HG03095 (cell line): ENCODE measurements around the gene APLF.

Experiments
- ATAC-seq: cut with Tn5 transposase; IDR thresholded peaks from one replicate; pipeline ENCODE4 v1.9.1; 2021; ENCODE audit warnings: moderate library complexity; ENCODE audit not compliant: unreplicated experiment

Gene APLF, protein sequence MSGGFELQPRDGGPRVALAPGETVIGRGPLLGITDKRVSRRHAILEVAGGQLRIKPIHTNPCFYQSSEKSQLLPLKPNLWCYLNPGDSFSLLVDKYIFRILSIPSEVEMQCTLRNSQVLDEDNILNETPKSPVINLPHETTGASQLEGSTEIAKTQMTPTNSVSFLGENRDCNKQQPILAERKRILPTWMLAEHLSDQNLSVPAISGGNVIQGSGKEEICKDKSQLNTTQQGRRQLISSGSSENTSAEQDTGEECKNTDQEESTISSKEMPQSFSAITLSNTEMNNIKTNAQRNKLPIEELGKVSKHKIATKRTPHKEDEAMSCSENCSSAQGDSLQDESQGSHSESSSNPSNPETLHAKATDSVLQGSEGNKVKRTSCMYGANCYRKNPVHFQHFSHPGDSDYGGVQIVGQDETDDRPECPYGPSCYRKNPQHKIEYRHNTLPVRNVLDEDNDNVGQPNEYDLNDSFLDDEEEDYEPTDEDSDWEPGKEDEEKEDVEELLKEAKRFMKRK

DNA sequence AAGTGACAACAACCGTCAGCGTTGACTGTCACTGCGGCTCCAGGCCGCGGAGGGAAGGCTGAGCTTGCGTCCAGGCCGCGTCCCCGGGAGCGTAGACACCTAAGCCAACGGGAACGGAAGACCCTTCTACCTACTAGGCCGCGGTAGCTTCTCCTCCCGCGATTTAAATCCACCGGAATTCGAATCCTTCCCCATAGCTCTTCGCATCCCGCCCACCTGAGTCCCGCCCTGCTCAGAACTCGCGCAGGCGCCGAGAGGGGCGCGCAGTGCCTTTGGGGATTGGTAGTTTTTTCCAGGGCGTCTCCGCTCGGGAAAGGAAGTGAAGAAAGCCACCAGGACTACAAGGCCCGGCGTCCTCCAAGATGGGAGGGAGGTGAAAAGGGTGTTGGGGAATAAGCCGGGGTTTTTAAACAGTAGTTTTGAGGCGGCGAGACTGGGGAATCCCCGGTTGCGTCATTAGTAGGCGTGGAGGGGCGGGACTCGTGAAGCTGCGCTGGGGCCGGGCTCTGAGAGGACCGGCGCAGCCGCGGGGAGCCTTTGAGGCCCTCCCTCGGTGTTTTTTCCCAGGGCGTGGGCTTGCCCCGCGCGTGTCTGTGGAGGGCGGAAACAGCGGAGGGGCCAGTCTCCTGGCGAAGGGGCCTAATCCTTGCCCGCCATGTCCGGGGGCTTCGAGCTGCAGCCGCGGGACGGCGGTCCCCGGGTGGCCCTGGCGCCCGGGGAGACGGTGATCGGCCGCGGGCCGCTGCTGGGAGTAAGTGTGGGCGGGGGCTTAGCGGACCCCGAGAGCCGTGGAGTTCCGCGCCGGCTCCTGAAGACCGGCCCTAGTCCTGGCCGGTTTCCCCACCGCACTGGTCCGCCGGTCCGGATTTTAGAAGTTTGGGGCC is at the start of gene APLF, which contains the start of gene FBXO48:
APLF (plus strand) TSS at position 509 of the 884 bp plus-strand sequence; CDS start at position 656, 147 bp downstream.
FBXO48 (minus strand) TSS at position 218 of the 884 bp plus-strand sequence. CDS start 2,149 bp downstream, outside the sequence.
- peak; percentile 89 for ATAC-seq

DNA sequence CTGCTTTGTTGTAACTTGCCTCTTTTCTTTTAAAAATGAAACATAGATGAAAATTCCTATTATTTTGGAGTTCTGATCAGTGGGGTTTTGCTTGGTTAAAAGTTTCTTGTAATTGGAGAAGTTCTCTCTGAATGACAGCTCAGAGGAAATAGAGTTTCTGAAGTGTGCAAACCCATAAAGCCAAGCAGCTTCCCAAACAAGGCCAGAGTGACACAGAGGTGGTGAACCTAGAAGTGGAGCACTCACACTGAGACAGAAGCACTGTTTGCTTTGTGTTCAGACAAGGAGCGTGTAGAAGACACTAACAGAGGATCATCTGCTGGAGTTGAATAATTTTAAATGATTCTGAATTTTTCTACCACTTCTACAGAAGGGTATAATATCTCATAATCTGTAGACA is 49.5 kb upstream of the APLF start:
- no peak for ATAC-seq

DNA sequence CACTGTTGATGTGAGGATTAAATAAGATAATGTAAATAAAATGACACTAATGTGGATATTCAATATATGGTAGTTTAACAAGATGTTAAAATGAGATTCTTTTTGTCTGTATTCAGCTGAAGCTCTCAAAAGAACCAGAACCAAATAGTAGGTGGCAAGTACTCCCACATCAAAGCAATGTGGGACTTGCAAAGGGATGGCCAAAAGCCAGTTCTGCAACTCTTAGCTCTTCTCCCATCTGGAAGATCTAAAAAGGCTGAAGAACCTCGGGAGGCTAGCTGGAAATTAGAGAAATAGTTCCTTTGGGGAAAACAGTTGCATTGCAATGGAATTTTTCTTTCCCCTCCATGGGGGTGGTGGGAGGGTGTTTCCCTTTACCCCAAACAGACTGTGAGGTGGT is 49.0 kb upstream of the APLF start:
- ATAC-seq = no peak

DNA sequence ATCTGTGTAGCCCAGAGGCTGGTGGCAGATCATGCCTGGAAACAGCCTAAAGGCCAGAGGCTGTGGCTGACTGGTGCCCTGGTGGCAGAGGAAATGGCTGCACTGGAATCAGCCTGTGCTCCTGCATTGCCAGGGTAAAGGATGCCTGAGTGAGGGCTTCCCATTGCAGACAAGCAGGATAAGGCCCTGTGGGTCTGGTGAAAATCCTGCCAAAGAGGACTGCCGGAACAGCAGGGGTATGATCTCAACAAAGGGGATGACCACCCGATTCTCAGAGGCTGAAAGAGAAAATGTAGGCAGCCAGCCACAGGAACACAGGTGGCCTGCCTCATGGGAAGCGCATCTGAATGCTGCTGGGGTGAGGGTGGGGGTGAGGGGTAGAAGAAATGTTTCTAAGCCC is 48.5 kb upstream of the APLF start:
- ATAC-seq = no peak

DNA sequence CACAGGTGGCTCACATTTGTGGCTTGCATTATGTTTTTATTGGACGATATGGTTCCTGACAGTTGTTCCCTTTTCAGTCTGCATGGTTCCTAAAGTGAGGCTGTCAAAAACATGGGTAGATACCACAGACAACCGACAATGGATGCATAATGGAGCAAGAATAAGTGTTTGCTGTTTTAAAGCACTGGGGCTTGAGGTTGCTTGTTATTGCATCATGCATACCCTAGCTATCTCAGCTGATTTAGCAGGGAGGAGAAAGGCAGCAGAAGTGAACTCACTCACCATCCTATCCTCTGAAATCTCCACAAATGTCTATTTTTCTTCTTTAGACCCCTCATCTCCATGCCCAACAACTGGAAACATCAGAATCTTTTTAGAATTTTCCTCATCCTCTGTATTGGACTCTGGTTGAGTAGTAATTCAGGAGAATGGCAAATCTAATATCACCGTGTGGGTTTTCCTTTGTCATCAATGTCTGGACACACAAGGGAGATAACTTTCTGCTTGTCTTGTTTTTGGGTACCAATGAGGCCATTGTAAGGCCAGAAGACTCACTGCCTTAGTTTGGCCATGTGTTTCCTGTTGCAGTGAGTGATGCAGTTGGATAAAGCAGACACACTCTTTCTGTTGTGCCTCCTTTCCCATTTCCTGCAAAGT is 47.0 kb upstream of the APLF start:
- no peak for ATAC-seq

DNA sequence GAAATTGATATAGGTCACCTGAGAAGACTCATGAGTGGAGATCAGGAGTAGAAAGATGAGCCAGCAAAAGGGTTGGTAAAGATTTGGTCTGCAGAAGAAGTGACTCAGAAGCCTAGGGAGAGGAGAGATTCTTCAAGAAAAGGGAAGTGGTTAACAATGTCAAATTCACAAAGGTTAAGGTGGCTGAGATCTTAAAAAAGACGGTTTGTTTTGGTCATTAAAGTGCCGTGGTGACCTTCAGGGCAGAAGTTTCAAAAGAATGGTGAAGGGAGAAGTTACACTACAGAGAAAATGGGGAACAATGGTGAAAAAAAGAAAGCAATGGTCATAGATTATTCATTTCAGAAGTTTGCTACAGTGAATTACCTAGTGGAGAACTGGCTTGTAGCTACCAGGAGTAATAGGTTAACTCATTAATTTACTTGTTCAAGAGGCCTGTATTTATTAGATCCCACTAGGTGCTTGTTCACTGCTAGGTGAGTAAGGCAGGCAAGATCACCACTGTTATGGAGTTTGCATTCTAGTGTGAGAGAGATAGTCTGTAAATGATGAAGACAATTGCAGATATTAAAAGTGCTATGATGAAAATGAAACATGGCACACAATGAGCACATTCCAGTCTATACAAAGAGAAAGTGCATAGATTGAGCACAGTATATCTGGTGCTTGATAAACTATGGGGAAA is 43.3 kb upstream of the APLF start:
- ATAC-seq = peak; percentile 75

DNA sequence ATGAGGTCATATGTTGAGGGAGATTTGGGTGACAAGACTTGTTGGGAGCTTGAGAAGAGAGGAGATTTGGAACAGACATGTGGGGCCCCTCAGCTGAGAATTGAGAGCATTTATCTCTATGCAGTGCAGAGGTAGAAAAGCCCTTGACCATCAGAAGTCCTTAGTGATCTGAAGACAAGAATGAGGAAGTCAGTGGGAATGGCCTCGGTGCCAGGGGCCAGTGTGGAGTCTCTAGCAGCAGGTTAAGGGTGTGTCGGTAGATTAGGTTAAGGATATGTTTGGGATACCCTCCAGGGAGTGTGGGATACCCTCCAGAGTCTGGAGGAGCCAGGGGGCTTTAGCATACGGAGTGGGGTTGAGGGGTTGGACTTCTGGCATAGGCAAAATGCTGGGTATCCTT is 41.9 kb upstream of the APLF start:
- ATAC-seq = no peak

DNA sequence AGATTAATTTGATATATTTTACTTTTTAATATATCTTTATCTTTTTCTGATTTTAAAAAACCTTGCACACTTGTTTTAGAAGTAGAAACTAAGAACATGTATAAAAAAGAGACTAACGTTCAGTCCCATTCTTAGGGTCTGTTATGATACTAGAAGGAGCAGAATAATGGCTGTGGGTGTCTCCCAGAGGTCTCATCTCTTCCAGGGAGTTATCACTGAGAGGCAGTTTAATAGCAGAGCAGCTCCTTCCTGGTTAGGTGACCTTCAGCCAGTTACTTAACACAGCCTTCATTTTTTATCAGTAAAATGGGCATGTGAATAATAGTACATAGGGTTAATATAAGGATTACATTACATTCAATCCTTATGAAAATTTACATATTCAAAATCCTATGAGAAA is 40.9 kb upstream of the APLF start:
- no peak for ATAC-seq

DNA sequence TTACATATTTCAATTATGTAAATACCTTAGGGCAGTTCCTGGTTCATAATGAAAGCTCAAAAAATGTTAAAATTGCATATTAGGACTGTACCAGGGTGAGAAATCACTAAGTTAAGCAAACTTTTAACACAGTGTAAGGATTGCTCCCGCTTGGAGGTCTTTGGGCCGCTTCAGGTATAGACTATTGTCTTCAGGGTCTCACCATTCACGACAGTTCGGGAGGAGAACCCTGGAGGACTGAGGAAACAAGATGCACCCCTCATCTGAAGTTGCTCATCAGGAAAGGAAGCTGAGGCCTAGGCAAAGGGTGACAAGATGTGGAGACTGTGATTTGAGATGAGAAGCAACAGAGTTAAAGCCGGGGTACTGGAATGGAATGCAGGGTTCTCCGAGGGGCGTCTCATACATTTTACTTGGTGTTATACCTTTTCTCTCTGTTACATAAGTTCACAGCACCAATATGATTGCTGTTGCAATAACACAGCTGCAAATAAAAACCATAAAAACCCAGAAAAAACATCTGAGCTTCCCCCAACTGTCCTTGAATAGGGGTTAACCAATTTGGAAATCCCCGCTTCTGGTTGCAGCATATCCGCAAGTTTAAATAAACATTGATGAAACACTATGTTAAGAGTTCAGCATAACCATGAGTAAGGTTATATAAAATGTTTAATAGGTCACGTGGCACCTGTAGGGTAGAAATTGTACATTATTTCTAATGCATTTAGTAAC is 40.4 kb upstream of the APLF start:
- ATAC-seq = peak; percentile 27

DNA sequence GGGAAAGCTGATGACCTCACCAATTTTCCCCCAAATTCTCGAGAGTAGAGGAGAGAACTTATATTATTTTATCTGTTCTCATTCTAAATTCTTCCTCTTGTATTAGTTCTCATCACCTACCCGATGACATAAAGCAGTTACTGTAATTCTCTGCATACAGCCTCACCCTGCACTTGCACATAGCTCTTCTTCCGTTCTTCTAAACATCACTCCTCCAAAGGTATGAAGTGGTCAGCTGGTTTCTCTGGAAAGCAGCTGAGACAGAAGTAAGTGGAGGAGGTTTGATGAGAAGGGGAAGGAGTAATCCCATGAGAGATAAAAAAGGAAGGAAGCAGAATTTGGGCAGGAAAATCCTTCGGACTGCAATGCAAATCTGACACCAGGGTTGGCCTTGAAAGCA is 39.3 kb upstream of the APLF start:
- no peak for ATAC-seq

DNA sequence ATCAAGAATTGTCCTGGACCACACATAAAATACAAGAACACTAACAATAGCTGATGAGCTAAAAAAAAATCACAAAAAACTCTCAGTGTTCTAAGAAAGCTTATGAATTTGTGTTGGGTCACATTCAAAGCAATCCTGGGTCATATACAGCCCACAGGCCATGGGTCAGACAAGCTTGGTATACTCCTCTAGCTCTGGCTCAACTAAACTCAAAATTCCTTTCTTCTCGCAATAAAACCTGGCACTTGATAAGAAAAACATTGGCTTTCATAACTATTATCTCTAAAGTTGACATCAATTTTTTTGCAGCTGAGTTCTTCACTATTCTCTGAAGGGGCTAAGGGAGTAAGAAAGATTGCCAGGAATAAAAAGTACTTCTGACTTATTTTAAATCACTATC is 38.6 kb upstream of the APLF start:
- ATAC-seq = no peak

DNA sequence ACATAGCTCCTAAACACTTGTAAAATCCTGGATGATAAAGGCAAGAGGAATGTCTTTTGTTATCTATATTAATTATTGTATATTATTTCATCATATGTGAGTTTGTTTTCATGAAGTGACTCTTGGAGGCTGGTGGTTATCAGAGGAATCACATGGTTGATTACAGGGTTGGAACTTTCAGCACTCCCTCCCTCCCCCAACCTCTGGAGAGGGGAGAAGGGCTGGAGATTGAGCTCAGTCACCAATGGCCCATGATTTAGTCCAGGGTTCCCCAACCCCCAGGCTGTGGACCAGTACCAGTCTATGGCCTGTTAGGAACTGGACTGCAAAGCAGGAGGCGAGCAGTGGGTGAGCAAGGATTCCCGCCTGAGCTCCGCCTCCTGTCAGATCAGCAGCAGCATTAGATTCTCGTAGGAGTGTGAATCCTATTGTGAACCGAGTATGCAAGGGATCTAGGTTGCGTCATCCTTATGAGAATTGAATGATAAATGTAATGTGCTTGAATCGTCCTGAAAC is 38.0 kb upstream of the APLF start:
- no peak for ATAC-seq

DNA sequence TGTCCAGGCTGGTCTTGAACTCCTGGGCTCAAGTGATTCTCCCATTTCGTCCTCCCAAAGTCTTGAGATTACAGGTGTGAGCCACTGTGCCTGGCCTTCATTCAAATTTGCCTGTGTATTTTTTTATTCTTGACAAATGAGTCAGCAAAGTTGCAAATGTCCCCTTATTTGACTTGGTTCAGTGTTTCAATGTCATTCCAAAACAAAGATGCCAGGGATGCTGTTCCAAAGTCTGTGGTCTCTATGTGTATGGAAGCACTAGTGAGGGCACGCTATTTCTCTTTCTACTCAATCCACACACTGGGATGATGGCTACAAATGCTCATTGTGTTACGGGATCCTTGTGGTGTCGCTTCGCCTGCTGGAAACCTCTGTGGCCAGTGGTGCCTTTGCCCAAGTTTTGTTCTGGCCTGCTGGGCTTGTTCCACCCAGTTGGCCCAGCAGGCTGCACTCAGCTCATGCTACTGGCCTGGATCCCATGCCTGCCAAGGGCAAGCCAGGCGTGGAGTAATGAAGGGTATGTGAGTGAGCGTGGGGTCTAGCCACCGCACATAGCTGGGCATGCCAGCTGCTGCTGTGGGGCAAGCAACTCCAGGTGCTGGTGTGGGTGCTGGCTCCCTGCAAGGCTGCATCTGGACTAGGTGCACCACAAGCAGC is 35.9 kb upstream of the APLF start:
- ATAC-seq = no peak

DNA sequence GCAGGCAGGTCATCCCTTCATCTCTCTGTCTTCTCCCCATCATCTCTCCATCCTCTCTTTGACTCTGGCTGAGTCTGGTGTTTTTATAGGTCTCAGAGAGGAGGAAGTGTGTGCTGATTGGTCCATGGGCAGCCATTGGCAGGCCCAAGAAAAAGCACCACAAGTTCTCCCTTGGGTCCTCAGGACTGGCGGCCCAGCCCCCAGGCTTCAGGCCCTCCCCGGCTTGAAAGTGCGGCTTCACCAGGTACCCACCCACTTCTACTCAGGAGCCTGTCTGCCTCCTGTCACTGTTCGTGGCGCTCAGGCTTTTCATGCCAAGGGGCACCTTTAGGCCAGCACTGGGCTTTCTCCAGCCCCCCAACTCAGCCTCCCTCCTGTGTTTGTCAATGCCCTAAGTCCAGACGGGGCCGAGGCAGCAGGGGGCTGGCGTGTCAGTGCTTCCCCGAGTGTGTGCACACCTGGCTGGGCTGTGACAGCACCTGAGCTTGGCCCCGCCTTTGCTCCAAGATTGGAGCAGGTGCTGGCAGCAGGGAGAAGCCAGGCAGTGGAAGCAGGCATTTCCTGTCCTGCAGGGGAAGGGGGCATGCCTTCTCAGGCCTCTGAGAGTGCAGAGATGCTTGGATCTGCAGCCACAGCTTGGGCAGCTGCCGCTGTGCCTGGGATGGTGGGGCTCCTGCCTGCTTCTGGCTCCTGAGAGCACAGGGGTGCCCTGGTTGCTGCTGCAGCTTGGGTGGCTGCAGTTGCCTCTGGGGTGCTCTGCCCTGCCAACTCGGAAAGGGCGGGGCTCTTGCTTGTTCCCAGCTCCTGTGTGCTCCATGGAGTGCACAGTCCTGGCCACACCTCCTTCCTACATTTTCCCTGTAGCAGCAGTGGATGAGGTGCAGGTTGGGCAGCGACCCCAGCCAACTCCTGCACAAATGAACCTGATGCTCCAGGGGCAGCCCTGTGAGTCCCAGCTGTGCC is 34.4 kb upstream of the APLF start:
- no peak for ATAC-seq

DNA sequence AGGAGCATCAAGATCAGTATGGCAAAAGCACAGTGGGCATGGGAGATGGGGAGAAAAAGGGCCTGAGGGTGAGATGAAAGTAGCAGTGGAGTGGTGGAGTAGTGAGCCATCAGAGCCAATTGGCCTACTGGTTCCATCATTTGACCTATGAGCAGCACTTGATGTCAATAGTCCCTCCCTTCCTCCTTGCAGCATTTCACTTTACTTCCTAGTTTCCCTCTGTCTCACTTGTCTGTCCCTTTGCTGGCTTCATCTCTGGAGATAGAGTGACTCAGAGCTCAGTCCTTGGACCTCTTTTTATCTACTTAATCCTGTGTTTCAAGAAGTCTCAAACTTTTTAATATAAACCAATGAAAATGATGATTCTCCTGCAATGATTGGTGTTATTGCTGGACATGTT is 32.4 kb upstream of the APLF start:
- ATAC-seq = no peak

DNA sequence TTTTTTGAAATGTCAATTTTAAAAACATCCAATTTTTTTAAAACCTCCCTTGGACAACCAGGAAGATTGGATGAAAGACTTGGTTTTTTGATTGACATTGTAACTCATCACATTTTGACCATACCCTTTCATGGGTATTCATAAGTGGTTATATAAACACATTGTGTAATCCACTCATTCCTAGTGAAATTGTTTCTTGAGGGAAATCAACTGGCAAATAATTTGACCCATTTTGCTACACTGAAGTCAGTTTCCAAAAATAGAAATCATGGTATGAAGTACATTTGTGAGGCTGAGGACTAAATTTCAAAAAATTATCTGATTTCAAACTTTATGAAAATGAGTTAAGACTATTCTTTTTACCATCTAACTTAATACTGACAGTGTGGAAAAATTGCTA is 31.8 kb upstream of the APLF start:
- ATAC-seq = no peak

DNA sequence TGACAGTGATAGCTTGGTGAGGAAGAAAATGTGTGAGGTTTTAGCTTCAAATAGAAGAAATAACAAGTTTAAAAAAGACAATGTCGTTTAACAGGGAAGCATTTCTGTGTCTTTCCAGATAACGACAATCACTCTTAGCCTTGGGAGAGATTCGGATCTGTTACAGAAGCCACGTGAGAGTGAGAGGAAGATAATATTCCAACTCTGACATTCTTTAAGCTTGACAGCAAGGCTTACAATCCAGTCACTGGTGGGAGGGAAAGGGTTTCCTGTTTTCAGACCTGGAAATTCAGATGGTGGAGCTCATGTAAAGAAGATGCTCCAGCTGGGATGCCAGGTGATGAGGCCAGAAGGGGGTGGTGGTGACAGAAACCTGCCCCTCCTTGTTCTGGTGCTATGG is 31.1 kb upstream of the APLF start:
- no peak for ATAC-seq
